ENCODE data around the gene EPHA5.

- TF ChIP-seq CTCF (IDR thresholded peaks at IDR 0.05) = no peak
- no peak for TF ChIP-seq POLR2A (IDR thresholded peaks at IDR 0.05)
Measured at GRCh38 chr4:65344278-65344825, 325.9 kb downstream of the EPHA5 start.
